ELR (cell line): ENCODE measurements around the gene MYO1E.

ENCODE experiments used
- DNase-seq: peaks from one replicate; pipeline ENCODE4 v3.0.0-alpha.2; 2015; ENCODE audit warnings: low read depth

MYO1E gene

GRCh38 chr15:59262316-59262715, 110.4 kb downstream of the MYO1E start:
- no peak for DNase-seq

GRCh38 chr15:59260090-59260489, 112.6 kb downstream of the MYO1E start:
- no peak for DNase-seq

- no peak for DNase-seq
Observed at GRCh38 chr15:59259137-59259943, 113.3 kb downstream of the MYO1E start.

GRCh38 chr15:59258317-59258716, 114.4 kb downstream of the MYO1E start:
- DNase-seq = no peak

- DNase-seq = no peak
Observed at GRCh38 chr15:59257140-59257539, 115.5 kb downstream of the MYO1E start.

GRCh38 chr15:59256482-59256881, 116.2 kb downstream of the MYO1E start:
- DNase-seq = no peak

- DNase-seq = peak; percentile 18
Observed at GRCh38 chr15:59255680-59256336, 116.9 kb downstream of the MYO1E start.

GRCh38 chr15:59252137-59252536, 120.5 kb downstream of the MYO1E start:
- DNase-seq = no peak

GRCh38 chr15:59251001-59251845, 121.4 kb downstream of the MYO1E start:
- no peak for DNase-seq

- no peak for DNase-seq
Observed at GRCh38 chr15:59250249-59250648, 122.4 kb downstream of the MYO1E start.

- no peak for DNase-seq
Observed at GRCh38 chr15:59249816-59250215, 122.9 kb downstream of the MYO1E start.

- peak; percentile 80 for DNase-seq
Observed at GRCh38 chr15:59247364-59247763, 125.3 kb downstream of the MYO1E start.

- no peak for DNase-seq
Observed at GRCh38 chr15:59245559-59245958, 127.1 kb downstream of the MYO1E start.

GRCh38 chr15:59244337-59244736, 128.3 kb downstream of the MYO1E start:
- no peak for DNase-seq

- DNase-seq = no peak
Observed at GRCh38 chr15:59243622-59244021, 129.0 kb downstream of the MYO1E start.

- peak; percentile 38 for DNase-seq
Observed at GRCh38 chr15:59242649-59243048, 130.0 kb downstream of the MYO1E start.

- DNase-seq = no peak
Observed at GRCh38 chr15:59240036-59240435, 132.6 kb downstream of the MYO1E start.

- DNase-seq = peak; percentile 16
Observed at GRCh38 chr15:59237924-59238331, 134.7 kb downstream of the MYO1E start.

- DNase-seq = peak; percentile 16
Observed at GRCh38 chr15:59237119-59237855, 135.4 kb downstream of the MYO1E start.

GRCh38 chr15:59236394-59236793, 136.3 kb downstream of the MYO1E start:
- no peak for DNase-seq

- peak; percentile 82 for DNase-seq
Observed at GRCh38 chr15:59232476-59232875, 140.2 kb downstream of the MYO1E start.

GRCh38 chr15:59230531-59231055, 142.1 kb downstream of the MYO1E start:
- DNase-seq = no peak
